ENCODE measurements around the gene ANKRD12. TPM values are rescaled to one million over a fixed set of nuclear protein-coding genes. Genes with fewer than 3 reads are reported as not detected.
"Not testable (repeated sequence)": the region's sequence is repeated elsewhere in the genome, so short reads cannot be mapped to it uniquely, and the experiment has no call there.

Gene ANKRD12
- polyA plus RNA-seq, 1 donor from 2014 or later, result 32.3 TPM

GRCh38 chr18:9088252-9088651 lies 48.3 kb upstream of the ANKRD12 start:
- Histone ChIP-seq H3K4me2 (ENCODE audit: low read length) (no peak overlapping the region), H3K27ac (ENCODE audit: low read length) (no peak overlapping the region), H3K27me3 (ENCODE audit: insufficient read depth, low read depth, low read length) (no peaks in the 10 kb centered on the region), H3K9me3 (ENCODE audit: low read length) (no peaks in the 10 kb centered on the region), H3K9ac (ENCODE audit: low read length) (no peak overlapping the region), H3K4me3 (ENCODE audit: low read length) (no peak overlapping the region), H2AFZ (ENCODE audit: low read depth, low read length) (no peak overlapping the region), H3K9me2 (ENCODE audit: insufficient read depth, low read length) (no peaks in the 10 kb centered on the region), H3K36me3 (ENCODE audit: insufficient read depth, low read length) (no peaks in the 10 kb centered on the region), H4K20me1 (ENCODE audit: insufficient read depth) (no peaks in the 10 kb centered on the region), H3K79me2 (replicated peaks; ENCODE audit: insufficient read depth, low read length) (no peaks in the 10 kb centered on the region), H3F3A (ENCODE audit: insufficient read depth, low read length, poor library complexity, severe bottlenecking) (no peaks in the 10 kb centered on the region)
- TF ChIP-seq POLR2AphosphoS5 (IDR thresholded peaks at IDR 0.05), result no peak
- TF ChIP-seq SMC3 (conservative IDR thresholded peaks at IDR 0.05; ENCODE audit: poor library complexity), result no peak

- H3K9me3 ChIP-seq (ENCODE audit: low read length); H3K9me2 ChIP-seq (ENCODE audit: insufficient read depth, low read length); H3K4me2 ChIP-seq (ENCODE audit: low read length); H3K36me3 ChIP-seq (ENCODE audit: insufficient read depth, low read length); H4K20me1 ChIP-seq (ENCODE audit: insufficient read depth); H3K27ac ChIP-seq (ENCODE audit: low read length); H3K27me3 ChIP-seq (ENCODE audit: insufficient read depth, low read depth, low read length); H2AFZ ChIP-seq (ENCODE audit: low read depth, low read length); H3K9ac ChIP-seq (ENCODE audit: low read length); H3K79me2 ChIP-seq (replicated peaks; ENCODE audit: insufficient read depth, low read length); H3K4me3 ChIP-seq (ENCODE audit: low read length); H3F3A ChIP-seq (ENCODE audit: insufficient read depth, low read length, poor library complexity, severe bottlenecking): not testable (repeated sequence)
Measured at GRCh38 chr18:9088727-9089126, 47.9 kb upstream of the ANKRD12 start.

- no peak overlapping the region for H2AFZ ChIP-seq (ENCODE audit: low read depth, low read length)
- no peak overlapping the region for H3K4me2 ChIP-seq (ENCODE audit: low read length)
- no peaks in the 10 kb centered on the region for H3K79me2 ChIP-seq (replicated peaks; ENCODE audit: insufficient read depth, low read length)
Measured at GRCh38 chr18:9090578-9090977, 46.0 kb upstream of the ANKRD12 start.

More at GRCh38 chr18:9090578-9090977, 46.0 kb upstream of the ANKRD12 start:
- Histone ChIP-seq H3K9me2 (ENCODE audit: insufficient read depth, low read length) (no peaks in the 10 kb centered on the region), H3K9me3 (ENCODE audit: low read length) (no peaks in the 10 kb centered on the region), H3K27ac (ENCODE audit: low read length) (no peak overlapping the region), H3K36me3 (ENCODE audit: insufficient read depth, low read length) (no peaks in the 10 kb centered on the region), H4K20me1 (ENCODE audit: insufficient read depth) (no peaks in the 10 kb centered on the region), H3K27me3 (ENCODE audit: insufficient read depth, low read depth, low read length) (no peaks in the 10 kb centered on the region), H3F3A (ENCODE audit: insufficient read depth, low read length, poor library complexity, severe bottlenecking) (no peaks in the 10 kb centered on the region), H3K4me3 (ENCODE audit: low read length) (no peak overlapping the region), H3K9ac (ENCODE audit: low read length) (no peak overlapping the region)
- no peak for TF ChIP-seq SMC3 (conservative IDR thresholded peaks at IDR 0.05; ENCODE audit: poor library complexity)
- TF ChIP-seq RAD21 (conservative IDR thresholded peaks at IDR 0.05), result no peak
- no peak for TF ChIP-seq TAF1 (IDR thresholded peaks at IDR 0.05; ENCODE audit: low read depth)
- no peak for TF ChIP-seq CTCF (IDR thresholded peaks at IDR 0.05; ENCODE audit: poor library complexity, severe bottlenecking)
- no peak for TF ChIP-seq MXI1 (conservative IDR thresholded peaks at IDR 0.05; ENCODE audit: poor library complexity, severe bottlenecking)
- TF ChIP-seq EZH2 (IDR thresholded peaks at IDR 0.05; ENCODE audit: borderline replicate concordance, insufficient read depth, low read length, poor library complexity, severe bottlenecking), result no peak
- no peak for TF ChIP-seq POLR2AphosphoS5 (IDR thresholded peaks at IDR 0.05)
- no peak for TF ChIP-seq EP300 (conservative IDR thresholded peaks at IDR 0.05; ENCODE audit: poor library complexity, severe bottlenecking)
- no peak for TF ChIP-seq REST (IDR thresholded peaks at IDR 0.05; ENCODE audit: borderline replicate concordance)

Measured in neural cell (in vitro differentiated cells).